Nucleus accumbens (tissue), 56 donors: ENCODE results near the gene MAST1.

ENCODE experiments used
- DNase-seq, 56 donors: peaks; one replicate each; lab custom pipeline; 2025; lab: John Stamatoyannopoulos, UW

MAST1 gene

GRCh38 chr19:12867120-12868099 lies 29.1 kb downstream of the MAST1 start:
- DNase-seq: peak in 10 of 56 donors; percentile 2 to 45 (median 12)

DNA sequence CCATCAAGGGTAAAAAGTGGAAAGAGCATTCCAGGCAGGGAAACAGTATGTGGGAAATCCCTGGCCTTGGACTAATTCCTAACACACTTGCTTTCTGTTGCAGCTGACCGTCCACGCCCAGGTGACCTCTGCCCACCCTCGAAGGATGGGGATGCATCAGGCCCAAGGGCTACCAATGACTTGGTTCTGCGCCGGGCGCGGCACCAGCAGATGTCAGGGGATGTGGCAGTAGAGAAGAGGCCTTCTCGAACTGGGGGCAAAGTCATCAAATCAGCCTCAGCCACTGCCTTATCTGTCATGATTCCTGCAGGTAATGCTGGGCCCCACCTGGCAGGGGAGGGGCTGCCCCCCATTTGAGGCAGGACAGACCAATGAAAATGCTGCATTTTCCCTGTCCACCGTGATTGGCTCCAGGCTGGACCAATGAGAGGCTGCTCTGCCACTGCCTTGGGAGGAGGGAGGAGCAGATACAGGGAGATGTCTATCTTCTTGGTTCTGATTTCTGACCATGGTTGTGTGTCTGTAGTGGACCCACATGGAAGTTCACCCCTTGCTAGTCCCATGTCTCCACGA lies 30.3 kb downstream of the MAST1 start:
- DNase-seq: peak in 1 of 56 donors; percentile 9

DNA sequence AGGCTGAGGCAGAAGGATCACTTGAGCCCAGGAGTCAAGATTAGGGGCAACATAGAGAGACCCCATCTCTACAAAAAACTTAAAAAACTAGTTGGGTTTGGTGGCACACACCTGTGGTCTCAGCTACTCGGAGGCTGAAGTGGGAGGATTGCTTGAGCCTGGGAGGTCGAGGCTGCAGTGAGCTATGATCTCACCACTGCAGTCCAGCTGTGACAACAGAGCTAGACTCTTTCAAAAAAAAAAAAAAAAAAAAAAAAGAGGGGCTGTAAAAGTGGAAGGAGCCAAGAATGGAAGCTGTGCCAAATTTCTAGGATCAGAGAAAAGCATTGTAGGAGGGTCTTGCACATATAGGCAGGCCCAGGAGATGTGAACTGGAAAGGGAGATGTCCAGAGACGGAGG lies 33.4 kb downstream of the MAST1 start:
- no peak for DNase-seq

GRCh38 chr19:12872255-12872654 lies 33.9 kb downstream of the MAST1 start:
- DNase-seq: no peak

GRCh38 chr19:12872941-12873890 lies 34.9 kb downstream of the MAST1 start:
- DNase-seq: peak in 16 of 56 donors; percentile 2 to 76 (median 18)

GRCh38 chr19:12873891-12874745 lies 35.8 kb downstream of the MAST1 start:
- DNase-seq: no peak

GRCh38 chr19:12875086-12875485 lies 36.8 kb downstream of the MAST1 start:
- no peak for DNase-seq

- DNase-seq: peak in 13 of 56 donors; percentile 6 to 39 (median 30)
These were observed 42.3 kb downstream of the MAST1 start for GRCh38 chr19:12880551-12881171.

DNA sequence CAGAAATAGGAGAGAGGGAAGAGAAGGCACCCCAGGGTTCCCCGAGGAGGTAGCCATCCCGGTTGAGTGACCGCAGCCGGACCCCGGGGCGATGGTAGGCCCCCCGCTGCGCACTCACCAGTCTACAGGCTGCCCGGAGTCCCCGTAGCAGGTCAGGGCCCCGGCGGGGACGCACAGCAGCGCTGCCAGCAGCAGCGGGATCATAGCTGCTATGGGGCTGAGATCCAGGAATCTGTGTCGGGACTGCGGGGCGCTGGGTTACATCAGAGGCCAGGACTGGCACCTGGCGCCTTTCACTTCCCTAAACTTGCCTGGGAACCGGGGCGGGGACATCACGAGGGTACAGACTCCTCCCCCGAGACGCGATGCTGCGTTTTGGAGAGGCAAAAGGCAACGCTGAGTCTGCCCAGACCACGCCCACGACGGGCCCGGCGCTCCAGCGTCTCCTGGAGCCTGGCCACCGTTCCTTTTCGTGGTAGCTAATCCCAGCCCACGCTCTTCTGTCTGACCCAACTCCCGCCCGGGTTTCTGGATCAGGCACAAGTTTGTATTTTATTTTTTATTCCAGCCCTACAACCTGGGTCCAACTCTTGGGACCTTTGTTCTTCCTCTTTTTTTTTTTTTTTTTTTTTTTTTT lies 43.0 kb downstream of the MAST1 start, which contains the start of gene DNASE2:
DNASE2 (minus strand) TSS at position 278 of the 637 bp plus-strand sequence; CDS start at position 204, 74 bp downstream.
- peak in 55 of 56 donors; percentile 19 to 93 (median 73) for DNase-seq

- no peak for DNase-seq
These were observed 44.3 kb downstream of the MAST1 start for GRCh38 chr19:12882589-12882988.

DNA sequence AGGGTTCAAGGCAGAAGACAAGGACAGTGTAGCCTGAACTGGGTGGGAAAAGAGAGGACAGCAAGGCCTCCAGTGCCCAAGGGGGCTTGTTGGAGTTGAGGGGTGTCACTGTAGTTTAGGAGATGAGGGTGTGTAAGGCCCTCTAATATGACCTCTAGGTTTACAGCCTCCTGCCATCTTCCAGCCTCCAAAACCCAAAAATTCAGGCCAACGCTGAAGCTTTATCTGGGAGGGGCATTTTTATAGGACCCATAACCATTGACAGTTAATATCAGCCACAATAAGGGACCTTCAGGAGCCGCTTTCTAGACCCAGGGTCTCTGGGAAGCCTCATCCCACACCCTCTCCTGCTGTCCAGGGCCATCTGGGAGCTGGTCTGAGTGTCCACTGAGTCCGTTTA lies 45.9 kb downstream of the MAST1 start:
- no peak for DNase-seq

GRCh38 chr19:12884627-12884925 lies 46.3 kb downstream of the MAST1 start:
- no peak for DNase-seq

DNA sequence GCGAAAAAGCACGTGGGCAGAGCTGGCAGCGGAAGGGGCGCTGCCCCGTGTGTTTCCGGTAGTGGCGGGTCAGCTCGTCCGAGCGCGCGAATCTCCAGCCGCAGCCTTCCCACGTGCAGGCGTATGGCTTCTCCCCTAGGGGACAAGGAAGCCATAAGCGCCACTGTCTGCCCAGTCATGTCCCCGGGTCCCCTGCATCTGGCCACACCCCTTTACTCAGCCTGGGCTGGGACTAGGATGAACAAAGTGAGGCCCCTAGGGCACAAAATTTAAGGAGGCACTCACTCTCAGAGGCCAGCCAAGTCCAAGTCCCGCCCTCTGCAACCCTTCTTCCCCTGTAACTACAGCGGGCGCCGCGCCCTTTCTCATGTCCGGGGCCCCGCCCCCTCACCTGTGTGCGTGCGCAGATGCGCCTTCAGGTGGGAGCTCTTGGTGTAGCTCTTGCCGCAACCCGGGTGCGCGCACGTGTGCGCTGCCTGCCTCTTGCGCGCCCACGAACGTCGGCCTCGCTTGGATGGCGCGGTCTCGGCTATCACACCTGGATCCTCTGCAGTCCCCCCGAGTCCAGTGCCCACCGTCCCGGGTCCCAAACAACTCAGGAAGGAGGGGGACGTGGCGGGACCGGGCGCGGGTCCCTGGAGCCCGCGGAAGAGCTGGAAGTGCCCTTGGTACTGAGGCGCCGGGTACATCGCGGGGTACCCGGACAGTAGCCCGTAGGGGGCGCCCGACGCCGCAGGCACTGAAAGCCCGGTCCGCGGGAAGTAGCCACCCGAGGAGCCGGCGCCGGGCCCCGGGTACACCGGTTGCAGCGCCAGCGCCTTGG lies 46.8 kb downstream of the MAST1 start:
- DNase-seq: peak in 39 of 56 donors; percentile 7 to 78 (median 36)

DNA sequence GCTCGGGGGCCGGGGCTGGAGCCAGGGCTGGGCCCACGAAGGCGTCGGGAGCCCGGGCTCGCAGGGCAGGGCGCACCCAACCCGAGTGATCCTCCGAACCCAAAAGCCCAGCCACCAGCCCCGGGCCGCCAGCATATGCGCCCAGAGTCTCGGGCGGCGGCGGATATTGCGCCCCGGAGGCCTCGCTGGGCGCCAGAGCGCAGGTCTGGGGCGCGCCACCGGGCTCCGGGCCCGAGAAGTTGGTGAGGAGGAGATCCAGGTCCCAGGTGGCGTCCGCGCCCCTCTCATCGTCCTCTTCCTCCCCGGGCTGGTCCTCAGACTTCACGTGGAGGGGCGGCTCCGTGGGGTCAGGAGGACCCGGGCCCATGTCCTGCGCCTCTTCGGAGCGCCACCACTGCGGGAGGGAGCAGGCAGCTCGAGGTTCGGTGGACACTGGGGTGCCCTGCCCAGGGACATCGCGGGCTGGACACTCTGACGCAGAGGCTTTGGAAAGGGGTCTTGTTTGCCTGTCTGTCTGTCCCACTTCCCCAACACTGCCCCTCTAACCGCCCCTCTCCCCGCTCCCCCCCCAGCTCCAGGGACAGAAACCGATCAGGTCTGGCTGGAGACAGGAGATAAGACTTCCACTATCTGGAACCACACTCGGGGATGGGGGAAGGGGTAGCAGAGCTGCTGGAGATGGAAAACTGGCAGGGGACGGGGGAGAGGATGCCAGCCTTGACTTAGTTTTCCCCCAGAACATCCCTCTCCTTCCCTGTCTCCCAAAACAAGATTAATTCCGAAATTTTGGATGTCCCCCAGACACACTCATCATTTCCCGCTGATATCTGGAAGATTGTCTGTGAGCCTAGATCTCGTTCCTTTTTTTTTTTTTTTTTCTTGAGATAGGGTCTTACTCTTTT lies 47.7 kb downstream of the MAST1 start:
- no peak for DNase-seq

DNA sequence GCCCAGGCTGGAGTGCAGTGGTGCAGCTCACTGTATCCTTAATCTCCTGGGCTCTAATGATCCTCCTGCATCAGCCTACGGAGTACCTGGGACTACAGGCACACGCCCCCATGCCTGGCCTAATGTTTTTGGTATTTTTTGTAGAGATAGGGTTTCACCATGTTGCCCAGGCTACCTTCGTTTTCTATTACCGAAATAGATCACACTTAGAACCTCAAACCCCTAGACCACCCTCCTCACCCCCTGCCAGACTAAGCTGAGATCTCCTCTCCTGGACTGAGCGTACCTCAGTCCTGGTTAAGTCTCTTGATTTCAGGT lies 48.3 kb downstream of the MAST1 start:
- no peak for DNase-seq

DNA sequence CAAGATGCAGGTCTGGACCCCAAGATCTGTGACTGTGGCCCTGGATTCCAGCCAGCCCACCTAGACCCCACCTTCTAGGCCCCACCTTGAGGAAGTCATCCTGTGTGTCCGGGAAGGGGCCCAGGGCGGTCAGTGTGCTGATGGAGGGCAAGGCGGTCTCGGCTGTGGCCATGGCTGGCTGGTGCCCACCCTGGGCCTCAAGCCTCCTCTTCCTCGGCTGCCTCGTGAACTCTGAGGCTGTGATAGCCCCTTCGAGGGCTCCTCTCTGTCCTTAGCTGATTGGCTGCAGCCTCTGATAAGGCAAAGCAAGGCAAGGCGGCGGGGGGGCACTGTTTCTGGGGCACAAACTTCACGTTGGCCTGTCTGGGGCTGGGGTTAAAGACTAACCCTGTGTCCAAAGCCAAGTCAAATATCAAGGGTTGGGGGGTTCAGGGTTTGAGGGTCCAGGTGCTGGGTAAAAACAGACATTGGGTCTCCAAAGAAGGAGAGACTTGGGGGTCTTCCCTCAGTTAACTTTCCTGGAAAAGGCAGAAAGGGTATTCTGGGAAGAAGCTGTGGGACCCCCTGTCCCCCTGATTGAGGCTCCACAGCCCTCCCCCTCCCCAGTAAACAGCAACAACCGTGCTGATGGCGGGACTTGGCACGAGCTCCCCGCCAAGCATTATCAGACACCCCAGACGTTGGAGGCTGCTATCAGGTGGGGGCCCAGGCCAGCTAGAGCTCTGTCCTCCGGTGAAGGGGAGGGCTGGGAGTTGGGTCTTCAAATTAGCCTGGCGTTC lies 48.8 kb downstream of the MAST1 start, which contains the start of gene KLF1:
KLF1 (minus strand) TSS at position 233 of the 779 bp plus-strand sequence; CDS start at position 172, 61 bp downstream.
- DNase-seq: no peak
